ENCODE measurements around the gene UBE2A.

DNA sequence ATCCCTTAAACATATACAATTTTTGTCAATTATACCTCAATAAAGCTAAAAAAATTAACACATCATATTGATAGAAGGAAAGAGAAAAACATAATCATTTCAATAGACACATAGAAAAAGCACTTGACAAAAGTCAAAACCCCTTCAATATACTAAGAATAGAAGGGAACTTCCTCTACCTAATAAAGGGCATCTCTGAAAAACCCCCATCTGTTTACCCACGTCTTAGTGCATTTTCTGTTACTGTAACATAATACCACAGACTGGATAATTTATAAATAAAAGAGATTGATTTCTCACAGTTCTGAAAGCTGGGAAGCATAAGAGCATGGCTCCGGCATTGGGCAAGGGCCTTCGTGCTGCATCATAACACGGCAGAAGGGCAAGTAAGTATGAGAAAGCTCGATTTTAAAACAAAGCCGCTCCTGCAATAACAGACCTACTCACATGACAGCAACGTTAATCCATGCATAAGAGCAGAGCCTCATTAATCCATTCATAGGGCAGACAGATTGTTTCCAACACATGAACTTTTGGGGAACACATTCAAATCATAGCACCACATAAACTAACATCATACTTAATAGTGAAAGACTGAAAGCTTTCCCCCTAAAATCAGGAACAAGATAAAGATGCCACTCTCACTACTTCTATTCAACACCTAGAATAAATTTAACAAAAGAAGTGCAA, 24.9 kb upstream of the UBE2A start:
- TF ChIP-seq, protein P1, sequence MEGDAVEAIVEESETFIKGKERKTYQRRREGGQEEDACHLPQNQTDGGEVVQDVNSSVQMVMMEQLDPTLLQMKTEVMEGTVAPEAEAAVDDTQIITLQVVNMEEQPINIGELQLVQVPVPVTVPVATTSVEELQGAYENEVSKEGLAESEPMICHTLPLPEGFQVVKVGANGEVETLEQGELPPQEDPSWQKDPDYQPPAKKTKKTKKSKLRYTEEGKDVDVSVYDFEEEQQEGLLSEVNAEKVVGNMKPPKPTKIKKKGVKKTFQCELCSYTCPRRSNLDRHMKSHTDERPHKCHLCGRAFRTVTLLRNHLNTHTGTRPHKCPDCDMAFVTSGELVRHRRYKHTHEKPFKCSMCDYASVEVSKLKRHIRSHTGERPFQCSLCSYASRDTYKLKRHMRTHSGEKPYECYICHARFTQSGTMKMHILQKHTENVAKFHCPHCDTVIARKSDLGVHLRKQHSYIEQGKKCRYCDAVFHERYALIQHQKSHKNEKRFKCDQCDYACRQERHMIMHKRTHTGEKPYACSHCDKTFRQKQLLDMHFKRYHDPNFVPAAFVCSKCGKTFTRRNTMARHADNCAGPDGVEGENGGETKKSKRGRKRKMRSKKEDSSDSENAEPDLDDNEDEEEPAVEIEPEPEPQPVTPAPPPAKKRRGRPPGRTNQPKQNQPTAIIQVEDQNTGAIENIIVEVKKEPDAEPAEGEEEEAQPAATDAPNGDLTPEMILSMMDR (IDR thresholded peaks at IDR 0.05) = no peak
- TF ChIP-seq POLR2A (IDR thresholded peaks at IDR 0.05) (no peak), EP300 (IDR thresholded peaks at IDR 0.05) (no peak), POLR2AphosphoS5 (IDR thresholded peaks at IDR 0.05) (no peak)

All from gastroesophageal sphincter (tissue), 3 donors.